ENCODE measurements around the gene SHMT2.

- no peak for TF ChIP-seq CTCF (IDR thresholded peaks at IDR 0.05)
- TF ChIP-seq POLR2A (IDR thresholded peaks at IDR 0.05): no peak
Observed at GRCh38 chr12:57226588-57227314, 2.8 kb upstream of the SHMT2 start.

Data from uterus (tissue), 2 donors.